MM.1S (cell line): ENCODE results near the gene NHLRC3.

Source experiments
- CTCF ChIP-seq: fragments of 300-600 bp; sonication (generic); IDR thresholded peaks from 2 replicates; pipeline ENCODE4 v1.5.1; 2016; ENCODE audit warnings: antibody characterized with exemption, low read length, mixed read lengths
- EZH2 ChIP-seq: fragments of 300-600 bp; sonication (generic); optimal IDR thresholded peaks from 2 replicates; pipeline ENCODE3; 2017; ENCODE audit warnings: low read depth, mild to moderate bottlenecking, antibody characterized with exemption, low read length, mixed read lengths

- TF ChIP-seq CTCF: no peak; the same call in 1 of the 2 replicates
- TF ChIP-seq EZH2: no peak
Measured at GRCh38 chr13:39012608-39013007, 25.6 kb upstream of the NHLRC3 start.
